ENCODE measurements around the gene PREX1.

Gene PREX1

GRCh38 chr20:48704761-48705160, 123.0 kb downstream of the PREX1 start:
- DNase-seq (ENCODE audit: low spot score) = no peak

DNA sequence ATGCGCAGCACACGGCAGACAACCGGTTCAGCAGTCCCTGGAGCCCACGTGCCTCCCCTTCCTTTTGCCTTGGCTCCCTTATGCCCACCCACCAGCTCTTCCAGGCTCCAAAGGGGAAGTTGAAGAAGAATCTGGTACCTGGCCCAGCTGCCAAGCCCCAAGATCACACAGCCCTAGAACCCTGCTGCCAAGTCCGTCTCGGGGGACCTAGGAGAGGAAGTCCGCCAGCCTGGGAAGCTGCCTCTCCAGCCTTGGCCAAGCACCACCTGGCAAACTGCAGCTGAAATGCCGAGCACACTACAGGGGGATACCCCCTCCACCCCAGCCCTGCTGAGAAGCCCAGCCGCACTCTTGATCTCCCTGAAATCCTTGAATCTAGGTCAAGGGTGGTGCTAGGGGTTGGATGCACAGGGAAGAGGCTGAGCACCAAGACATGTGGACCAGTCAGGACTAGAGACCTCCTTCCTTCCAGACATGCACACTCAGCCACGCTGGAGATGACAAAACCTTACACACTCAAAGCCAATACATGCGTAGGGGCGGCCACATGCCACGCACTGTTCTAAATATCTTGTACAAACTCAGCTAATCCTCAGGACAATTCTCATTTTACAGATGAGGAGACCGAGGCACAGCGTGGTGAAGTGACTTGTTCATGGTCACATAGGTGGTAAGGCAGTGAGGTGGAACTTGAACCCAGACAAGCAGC, 124.1 kb downstream of the PREX1 start:
- DNase-seq (ENCODE audit: low spot score) = no peak

GRCh38 chr20:48703107-48703506, 124.7 kb downstream of the PREX1 start:
- DNase-seq (ENCODE audit: low spot score) = no peak

DNA sequence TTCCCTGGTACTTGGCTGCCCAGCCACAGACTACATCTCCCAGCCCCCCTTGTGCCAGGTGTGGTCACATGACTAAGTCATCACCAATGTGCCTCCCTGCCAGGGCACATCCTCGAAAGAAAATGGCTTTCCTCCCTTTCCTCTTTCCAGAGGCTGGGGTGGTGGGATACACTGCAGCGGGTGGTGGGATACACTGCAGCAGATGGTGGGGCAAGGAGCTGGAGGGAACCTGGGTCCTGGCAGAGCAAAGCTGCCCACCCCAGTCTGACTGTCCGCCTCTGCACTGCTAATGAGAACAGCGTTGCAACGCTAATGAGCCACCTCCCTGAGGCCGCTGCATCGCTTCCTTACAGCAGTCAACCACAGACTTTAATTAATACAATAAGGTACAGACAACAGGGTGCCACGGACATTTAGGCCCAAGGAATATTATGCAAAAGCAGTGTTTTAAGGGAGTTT, 125.3 kb downstream of the PREX1 start:
- no peak for DNase-seq (ENCODE audit: low spot score)

DNA sequence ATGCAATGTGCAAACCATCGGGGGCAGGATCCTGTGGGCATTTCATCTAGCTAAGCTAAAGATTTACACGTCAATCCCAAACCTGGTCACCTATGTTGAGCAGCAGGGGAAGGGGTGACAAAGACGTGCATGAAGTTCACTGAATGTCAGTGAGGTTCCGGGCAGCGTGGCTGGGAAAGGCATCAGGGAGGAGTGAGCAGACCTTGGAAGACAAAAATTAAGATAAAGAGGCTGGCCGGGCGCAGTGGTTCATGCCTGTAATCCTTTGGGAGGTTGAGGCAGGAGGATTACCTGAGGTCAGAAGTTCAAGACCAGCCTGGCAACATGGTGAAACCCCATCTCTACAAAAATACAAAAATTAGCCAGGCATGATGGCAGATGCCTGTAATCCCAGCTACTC, 126.1 kb downstream of the PREX1 start:
- DNase-seq (ENCODE audit: low spot score) = no peak

DNA sequence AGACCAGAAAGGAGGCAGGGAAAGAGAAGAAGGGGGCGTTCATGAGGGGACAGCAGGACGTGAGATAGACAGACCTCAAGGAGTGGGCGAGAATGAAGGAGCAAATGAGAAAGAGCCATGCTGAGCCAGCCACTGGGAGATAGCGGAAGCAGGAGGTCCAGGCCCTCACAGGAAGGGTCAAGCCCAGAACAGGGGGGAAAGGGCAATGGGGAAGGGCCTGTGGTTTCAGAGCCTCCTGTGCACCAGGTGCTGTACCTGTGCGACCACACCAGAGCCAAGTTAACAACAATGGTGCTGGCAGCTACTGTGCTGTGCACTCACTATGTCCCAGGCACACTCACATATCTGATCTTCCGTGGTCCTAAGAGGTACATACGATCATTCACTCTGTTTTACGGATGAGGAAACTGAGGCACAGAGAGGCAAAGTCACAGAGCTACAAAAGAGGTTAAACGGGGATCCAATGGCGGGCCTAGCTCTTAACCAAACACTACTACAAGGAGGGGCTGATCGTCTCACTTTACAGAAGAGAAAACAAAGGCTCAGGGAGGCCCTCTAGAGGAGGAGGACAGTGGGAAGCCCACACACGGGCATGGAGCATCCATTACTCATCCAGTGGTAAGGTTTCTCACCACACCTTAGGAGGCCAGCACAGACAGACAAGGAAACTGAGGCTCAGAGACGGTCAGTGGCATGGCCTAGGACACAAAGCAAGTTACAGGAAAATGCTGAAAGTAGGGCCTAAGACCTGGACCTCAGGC, 129.1 kb downstream of the PREX1 start:
- DNase-seq (ENCODE audit: low spot score) = no peak

GRCh38 chr20:48697845-48698491, 129.8 kb downstream of the PREX1 start:
- peak; percentile 54 for DNase-seq (ENCODE audit: low spot score)

- no peak for DNase-seq (ENCODE audit: low spot score)
Measured at GRCh38 chr20:48696671-48697070, 131.1 kb downstream of the PREX1 start.

DNA sequence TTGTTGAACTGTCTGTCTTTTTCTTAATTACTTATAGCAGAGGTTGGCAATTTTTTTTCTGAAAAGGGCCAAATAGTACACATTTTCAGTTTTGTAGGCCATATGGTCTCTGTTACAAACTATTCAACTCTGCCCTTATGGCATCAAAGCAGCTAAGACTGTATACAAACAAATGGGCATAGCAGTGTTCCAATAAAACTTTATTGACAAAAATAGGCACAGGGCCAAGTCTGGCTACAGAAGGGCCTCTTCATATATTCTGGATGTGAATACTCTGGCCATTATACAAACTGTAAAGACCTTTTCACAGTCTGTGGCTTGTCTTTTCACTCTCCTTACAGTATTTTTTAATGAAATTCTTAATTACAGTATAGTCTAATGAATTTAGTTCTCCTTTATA, 132.1 kb downstream of the PREX1 start:
- no peak for DNase-seq (ENCODE audit: low spot score)

GRCh38 chr20:48695255-48695654, 132.5 kb downstream of the PREX1 start:
- DNase-seq (ENCODE audit: low spot score) = no peak

DNA sequence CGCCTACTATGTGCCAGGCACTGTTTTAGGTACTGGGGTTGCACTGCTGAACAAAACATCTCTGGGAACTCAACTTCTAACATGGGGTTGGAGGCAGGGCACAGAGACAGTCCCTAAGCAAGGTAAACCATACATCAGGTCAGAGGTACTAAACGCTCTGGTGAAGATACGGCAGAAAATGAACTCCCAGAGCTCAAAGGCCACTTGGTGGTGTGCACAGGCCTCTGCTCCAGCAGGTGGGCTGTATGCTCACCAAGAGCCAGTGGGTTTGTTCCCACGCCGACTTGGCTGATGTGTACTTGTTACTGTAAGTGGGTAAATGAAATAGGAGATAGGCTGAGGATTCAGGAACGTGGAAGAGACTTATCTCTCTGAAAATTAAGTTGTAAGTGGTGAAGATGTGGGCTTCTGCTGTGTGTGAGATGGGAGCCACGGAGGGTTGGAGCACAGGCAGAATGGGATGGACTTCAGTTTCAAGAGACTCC, 133.4 kb downstream of the PREX1 start:
- DNase-seq (ENCODE audit: low spot score) = no peak

- DNase-seq (ENCODE audit: low spot score) = no peak
Measured at GRCh38 chr20:48691523-48691922, 136.3 kb downstream of the PREX1 start.

GRCh38 chr20:48690888-48691287, 136.9 kb downstream of the PREX1 start:
- no peak for DNase-seq (ENCODE audit: low spot score)

- DNase-seq (ENCODE audit: low spot score) = no peak
Measured at GRCh38 chr20:48689874-48690571, 137.8 kb downstream of the PREX1 start.

DNA sequence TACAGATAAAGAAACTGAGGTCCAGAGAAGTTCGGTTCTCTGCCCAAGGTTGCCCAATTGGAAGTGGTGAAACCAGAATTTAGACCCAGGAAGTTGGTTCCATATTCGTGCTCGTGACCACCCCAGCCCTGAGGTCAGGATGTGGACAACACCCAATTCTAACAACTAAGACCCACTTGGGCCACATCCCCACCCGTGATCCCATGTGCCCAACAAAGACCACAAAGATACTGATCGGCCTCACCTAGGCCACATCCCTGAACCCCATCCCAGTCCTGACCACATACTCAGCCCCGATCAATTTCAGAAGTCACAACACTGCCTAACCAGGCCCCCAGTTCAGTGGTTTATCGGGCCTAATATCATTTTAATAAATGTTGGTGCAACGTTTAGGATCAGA, 138.4 kb downstream of the PREX1 start:
- no peak for DNase-seq (ENCODE audit: low spot score)

DNA sequence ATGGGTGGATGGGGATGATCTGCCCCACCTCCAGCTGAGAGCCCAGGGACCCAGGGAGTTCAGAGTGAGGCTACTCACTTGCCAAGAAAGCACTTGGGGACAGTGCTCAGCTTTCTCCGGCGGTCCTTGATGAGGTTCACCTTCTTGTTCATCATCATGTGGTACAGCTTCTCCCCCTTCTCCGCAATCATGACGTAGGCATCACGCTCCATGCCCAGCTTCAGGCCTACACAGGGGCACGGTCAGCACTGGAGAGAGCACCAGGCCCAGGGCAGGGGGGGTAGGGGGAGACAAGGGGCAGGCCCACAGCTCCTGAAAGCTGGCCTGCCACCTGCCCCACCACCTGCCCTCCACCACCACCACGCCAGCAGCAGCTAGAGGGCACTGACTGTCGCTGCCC, 139.2 kb downstream of the PREX1 start:
- DNase-seq (ENCODE audit: low spot score) = no peak

DNA sequence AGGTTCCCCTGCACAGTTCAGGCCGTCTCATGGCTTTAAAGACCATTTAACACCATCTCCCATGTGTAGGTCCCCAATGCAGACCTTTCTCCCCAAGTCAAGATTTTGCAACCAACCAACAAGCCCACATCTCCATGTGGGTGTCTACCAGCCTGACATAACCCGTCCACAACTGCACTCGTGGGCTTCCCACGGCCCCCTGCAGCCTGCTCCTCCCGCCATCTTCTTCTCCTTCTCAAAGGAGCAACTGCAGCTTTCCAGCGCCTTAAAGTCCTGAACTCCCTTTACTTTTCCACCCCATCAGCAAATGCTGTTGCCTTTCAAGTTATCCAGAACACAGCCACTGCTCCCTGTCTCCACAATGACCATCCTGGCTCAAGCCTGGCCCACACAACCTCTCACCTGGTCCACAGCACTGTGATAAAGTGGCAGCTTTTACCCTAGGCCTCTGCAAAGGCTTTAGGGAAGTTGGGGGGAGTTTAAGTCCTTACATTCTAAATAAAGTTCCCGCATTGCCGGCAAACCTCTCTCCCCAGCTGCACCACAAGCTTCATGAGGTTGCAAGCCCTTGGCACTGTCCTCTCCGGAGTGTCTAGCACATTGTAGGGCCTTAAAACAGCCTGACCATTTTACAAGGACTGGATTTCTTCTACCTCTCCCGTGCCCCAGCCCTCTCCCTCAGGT, 140.5 kb downstream of the PREX1 start:
- DNase-seq (ENCODE audit: low spot score) = no peak

DNA sequence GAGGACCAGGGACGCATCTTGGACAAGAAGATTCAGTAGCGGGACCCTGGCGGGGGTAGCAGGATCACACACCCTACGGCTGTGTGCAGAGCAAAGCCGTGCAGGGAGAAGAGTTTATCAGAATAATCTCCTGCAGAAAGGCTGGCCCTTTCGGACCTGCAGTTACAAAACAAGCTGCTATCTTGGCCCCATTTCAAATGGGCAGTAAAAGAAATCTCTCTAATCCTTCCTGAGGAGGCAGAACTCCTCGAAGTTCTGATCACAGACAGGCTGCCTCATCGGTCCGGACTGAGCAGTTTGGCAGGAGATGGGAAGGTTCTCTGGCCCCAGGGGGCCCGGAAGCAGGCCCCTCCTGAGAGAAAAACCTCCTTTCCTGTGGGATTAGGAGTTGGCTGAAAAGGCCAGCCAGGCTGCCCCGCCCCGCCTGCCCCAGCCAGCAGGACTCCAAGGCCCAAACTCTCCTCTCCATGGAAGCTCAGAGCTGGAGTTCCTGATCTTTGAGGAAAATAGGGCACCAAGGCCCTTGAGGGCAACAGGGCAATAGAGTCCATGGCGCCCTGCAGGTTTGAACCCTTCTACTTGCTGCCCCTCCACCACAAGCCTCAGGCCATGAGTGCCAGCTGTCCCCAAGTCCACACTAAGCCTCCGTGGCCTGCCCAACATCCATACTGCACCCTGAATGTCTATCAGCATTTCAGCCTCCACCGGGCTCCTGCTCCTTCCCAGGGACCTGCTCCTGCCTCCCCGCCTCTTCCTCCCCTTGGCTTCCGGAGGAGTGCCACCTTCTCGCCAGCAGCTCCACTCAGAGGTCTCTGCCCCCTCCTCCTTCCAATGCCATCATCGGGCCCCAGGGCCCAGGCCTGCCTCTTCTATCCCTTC, 141.3 kb downstream of the PREX1 start:
- DNase-seq (ENCODE audit: low spot score) = no peak

GRCh38 chr20:48685300-48685699, 142.5 kb downstream of the PREX1 start:
- no peak for DNase-seq (ENCODE audit: low spot score)

- no peak for DNase-seq (ENCODE audit: low spot score)
Measured at GRCh38 chr20:48684501-48685041, 143.2 kb downstream of the PREX1 start.

Measured in SK-N-DZ (cell line).